PFSK-1 (cell line): Measurements from ENCODE around the gene MYEOV.

Experiments
- FOXP2 ChIP-seq: optimal IDR thresholded peaks from 2 replicates; pipeline ENCODE3; 2011; ENCODE audit warnings: borderline replicate concordance, control low read depth, inconsistent platforms; ENCODE audit not compliant: insufficient read depth; ENCODE audit errors: extremely low read length, extremely low read depth
- POLR2AphosphoS5 ChIP-seq: IDR thresholded peaks from 2 replicates; pipeline ENCODE4 v1.6.1; 2012; ENCODE audit warnings: low read depth, mild to moderate bottlenecking, control low read depth, low read length, moderate library complexity
- SIN3A ChIP-seq: IDR thresholded peaks from 2 replicates; pipeline ENCODE4 v1.6.1; 2012; ENCODE audit warnings: mild to moderate bottlenecking, low read length, moderate library complexity, borderline replicate concordance; ENCODE audit not compliant: insufficient read depth
- TAF1 ChIP-seq: IDR thresholded peaks from 2 replicates; pipeline ENCODE4 v1.6.1; 2012; ENCODE audit warnings: low read length, control low read depth, borderline replicate concordance; ENCODE audit not compliant: insufficient read depth
- TF ChIP-seq, protein P1 (sequence below), 2 experiments: IDR thresholded peaks; 2 replicates each; pipeline versions ENCODE4 v1.6.1 to v1.8.0; 2011 to 2012; ENCODE audit warnings: low read depth in 2 of 2, low read length in 2 of 2, control low read depth in 1 of 2, inconsistent platforms in 1 of 2, mild to moderate bottlenecking in 1 of 2, moderate library complexity in 1 of 2; ENCODE audit not compliant: insufficient read depth in 1 of 2

Gene MYEOV

DNA sequence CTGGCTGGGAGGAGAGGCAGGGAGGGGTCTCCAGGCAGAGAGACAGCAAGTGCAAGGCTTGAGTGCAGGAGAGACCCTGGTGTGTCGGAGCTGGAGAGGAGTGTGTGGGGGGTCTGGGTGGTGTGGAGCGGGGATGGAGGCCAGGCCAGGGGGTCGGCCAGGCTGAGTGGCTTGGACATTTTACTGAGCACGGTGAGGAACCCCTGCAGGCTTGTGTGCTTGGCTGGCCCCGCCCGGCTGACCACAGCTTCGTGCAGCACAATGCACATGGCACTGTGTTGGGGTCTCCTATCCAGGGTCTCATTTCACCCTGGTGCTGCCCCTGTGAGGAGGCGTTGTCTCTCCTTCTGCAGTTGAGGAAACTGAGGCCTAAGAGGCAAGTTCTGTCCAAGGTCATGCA is 5.6 kb downstream of the MYEOV start:
- TF ChIP-seq SIN3A = no peak

- TF ChIP-seq, protein P1, sequence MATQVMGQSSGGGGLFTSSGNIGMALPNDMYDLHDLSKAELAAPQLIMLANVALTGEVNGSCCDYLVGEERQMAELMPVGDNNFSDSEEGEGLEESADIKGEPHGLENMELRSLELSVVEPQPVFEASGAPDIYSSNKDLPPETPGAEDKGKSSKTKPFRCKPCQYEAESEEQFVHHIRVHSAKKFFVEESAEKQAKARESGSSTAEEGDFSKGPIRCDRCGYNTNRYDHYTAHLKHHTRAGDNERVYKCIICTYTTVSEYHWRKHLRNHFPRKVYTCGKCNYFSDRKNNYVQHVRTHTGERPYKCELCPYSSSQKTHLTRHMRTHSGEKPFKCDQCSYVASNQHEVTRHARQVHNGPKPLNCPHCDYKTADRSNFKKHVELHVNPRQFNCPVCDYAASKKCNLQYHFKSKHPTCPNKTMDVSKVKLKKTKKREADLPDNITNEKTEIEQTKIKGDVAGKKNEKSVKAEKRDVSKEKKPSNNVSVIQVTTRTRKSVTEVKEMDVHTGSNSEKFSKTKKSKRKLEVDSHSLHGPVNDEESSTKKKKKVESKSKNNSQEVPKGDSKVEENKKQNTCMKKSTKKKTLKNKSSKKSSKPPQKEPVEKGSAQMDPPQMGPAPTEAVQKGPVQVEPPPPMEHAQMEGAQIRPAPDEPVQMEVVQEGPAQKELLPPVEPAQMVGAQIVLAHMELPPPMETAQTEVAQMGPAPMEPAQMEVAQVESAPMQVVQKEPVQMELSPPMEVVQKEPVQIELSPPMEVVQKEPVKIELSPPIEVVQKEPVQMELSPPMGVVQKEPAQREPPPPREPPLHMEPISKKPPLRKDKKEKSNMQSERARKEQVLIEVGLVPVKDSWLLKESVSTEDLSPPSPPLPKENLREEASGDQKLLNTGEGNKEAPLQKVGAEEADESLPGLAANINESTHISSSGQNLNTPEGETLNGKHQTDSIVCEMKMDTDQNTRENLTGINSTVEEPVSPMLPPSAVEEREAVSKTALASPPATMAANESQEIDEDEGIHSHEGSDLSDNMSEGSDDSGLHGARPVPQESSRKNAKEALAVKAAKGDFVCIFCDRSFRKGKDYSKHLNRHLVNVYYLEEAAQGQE (IDR thresholded peaks at IDR 0.05; ENCODE audit: insufficient read depth in 1 of 2, low read depth in 2 of 2, low read length in 2 of 2) = no peak
- TF ChIP-seq FOXP2 (no peak), TAF1 (no peak), SIN3A (no peak), POLR2AphosphoS5 (no peak)
Measured at GRCh38 chr11:69300120-69301060, 6.4 kb downstream of the MYEOV start.

- TF ChIP-seq TAF1 = no peak
- TF ChIP-seq FOXP2 = no peak
- no peak for TF ChIP-seq SIN3A
- no peak for TF ChIP-seq POLR2AphosphoS5
- TF ChIP-seq, protein P1 (IDR thresholded peaks at IDR 0.05; ENCODE audit: insufficient read depth in 1 of 2, low read depth in 2 of 2, low read length in 2 of 2) = no peak
Measured at GRCh38 chr11:69301081-69301454, 7.1 kb downstream of the MYEOV start.

DNA sequence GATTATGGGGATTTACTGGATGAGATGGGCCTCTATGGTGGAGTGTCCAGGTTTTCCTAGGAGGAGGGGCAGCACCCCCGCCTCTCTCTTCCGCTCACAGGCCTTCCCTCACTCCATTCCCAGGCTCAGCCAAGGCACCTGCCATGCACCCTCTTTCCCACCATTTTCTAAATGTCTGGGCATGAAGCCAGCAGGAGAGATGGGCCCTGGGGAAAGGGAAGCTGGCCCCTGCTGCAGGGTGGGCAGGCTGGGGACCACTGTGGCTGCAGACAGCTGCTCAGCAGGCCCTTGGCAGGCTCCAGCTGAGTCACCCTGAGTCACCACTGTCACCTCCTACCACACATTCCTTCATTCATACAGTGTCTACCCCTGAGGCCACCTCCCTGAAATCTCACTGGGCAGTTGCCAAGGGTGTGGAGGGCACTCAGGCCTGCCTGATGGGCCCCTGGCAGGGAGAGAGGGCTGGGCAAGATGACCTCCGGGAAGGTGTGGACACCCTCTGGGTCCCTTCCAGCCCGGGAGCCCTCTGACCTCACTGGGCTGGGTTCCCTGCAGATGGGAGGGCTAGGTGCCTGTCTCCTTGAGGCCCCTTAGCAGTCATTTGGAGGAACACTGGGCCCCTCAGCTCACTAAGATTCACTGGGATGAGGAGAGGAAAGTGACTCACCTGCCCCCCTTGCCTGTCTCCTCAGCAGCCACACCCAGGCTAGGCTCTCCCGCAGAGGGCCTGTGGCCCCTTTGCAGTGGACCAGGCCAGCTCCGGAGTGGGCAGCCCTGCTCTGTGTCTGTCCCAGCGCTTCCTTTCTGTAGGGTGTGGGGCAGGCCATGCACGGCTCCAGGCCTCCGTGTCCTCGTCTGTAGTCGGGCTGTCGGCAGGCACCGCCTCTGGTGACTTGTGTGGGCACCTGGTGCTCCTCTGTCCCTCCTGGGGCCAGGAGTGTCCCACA is 7.8 kb downstream of the MYEOV start:
- TF ChIP-seq SIN3A = no peak
- TF ChIP-seq FOXP2 = no peak
- TF ChIP-seq, protein P1 (IDR thresholded peaks at IDR 0.05; ENCODE audit: insufficient read depth in 1 of 2, low read depth in 2 of 2, low read length in 2 of 2) = no peak
- TF ChIP-seq TAF1 = no peak
- peak; percentile 16; the same call in 1 of the 2 replicates for TF ChIP-seq POLR2AphosphoS5

DNA sequence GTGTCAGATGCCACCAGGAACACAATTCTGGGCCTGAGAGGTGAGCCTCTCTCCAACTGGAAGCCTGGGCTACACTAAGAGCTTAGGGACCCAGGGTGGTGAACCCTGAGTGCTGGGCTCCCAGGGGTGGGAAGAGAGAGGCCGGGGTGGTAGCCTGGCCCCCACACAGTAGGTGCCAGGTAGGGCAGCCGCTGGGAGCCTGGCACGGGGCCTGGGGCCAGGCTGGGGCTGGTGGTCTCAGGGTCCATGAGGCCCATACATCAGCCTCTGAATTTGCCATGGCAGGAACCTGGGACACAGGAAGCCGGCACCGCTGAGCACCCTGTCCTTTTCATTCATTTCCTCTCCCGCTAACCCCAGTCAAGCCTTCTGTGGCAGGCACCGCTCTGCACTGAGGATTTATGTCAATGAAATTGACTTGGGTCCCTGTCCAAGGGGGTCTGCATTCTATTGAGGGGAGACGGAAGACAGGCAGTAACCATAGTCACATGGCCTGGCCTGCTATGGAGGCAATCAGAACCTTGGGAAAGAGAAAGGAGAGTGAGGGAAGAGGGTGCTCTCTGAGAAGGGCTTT is 8.6 kb downstream of the MYEOV start:
- TF ChIP-seq POLR2AphosphoS5 = no peak

DNA sequence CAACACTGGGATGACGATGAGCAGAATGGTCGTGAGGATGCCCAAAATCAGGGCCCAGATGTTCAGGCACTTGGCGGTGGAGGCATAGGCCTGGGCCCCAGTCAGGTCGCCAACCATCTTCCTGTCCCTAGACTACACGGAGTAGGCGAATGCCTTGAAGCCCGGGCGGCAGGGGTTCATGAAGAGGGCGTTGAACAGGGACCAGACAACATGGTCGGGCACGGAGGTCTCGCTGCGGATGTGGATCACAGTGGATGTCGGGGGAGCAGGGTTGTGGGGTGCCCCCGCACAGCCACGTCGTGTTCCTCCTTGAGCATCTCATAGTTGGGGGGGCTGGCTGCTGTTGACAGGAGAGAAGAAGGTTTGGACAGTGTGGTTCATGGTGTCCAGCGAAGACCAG is 9.5 kb downstream of the MYEOV start:
- no peak for TF ChIP-seq FOXP2
- TF ChIP-seq SIN3A = no peak
- TF ChIP-seq, protein P1 (IDR thresholded peaks at IDR 0.05; ENCODE audit: insufficient read depth in 1 of 2, low read depth in 2 of 2, low read length in 2 of 2) = no peak
- TF ChIP-seq TAF1 = no peak
- TF ChIP-seq POLR2AphosphoS5 = no peak
